GM19438 (cell line): ENCODE data around the gene FADS2.

Source experiments
- ATAC-seq: cut with Tn5 transposase; IDR thresholded peaks from one replicate; pipeline ENCODE4 v1.9.1; 2021; ENCODE audit warnings: low read depth; ENCODE audit not compliant: unreplicated experiment

FADS2 gene

GRCh38 chr11:61817471-61818202, 10.5 kb upstream of the FADS2 start:
- ATAC-seq = no peak

GRCh38 chr11:61820174-61820573, 7.9 kb upstream of the FADS2 start:
- no peak for ATAC-seq

- ATAC-seq = no peak
These were observed 1.1 kb upstream of the FADS2 start for GRCh38 chr11:61826930-61827570.

- peak; percentile 1 for ATAC-seq
These were observed 204 bp downstream of the FADS2 start for GRCh38 chr11:61828379-61828628.

GRCh38 chr11:61828629-61829407, 718 bp downstream of the FADS2 start:
- no peak for ATAC-seq

GRCh38 chr11:61829806-61830205, 1.7 kb downstream of the FADS2 start:
- no peak for ATAC-seq

- no peak for ATAC-seq
These were observed 2.4 kb downstream of the FADS2 start for GRCh38 chr11:61830237-61831105.

GRCh38 chr11:61832207-61832606, 4.1 kb downstream of the FADS2 start:
- no peak for ATAC-seq

GRCh38 chr11:61832754-61833153, 4.7 kb downstream of the FADS2 start:
- no peak for ATAC-seq

- no peak for ATAC-seq
These were observed 5.4 kb downstream of the FADS2 start for GRCh38 chr11:61833471-61833870.

- no peak for ATAC-seq
These were observed 5.8 kb downstream of the FADS2 start for GRCh38 chr11:61833926-61834277.

- ATAC-seq = peak; percentile 83
These were observed 6.4 kb downstream of the FADS2 start for GRCh38 chr11:61834278-61835048.

GRCh38 chr11:61836193-61836592, 8.1 kb downstream of the FADS2 start:
- no peak for ATAC-seq

GRCh38 chr11:61837411-61838005, 9.4 kb downstream of the FADS2 start:
- ATAC-seq = no peak

GRCh38 chr11:61838501-61838900, 10.4 kb downstream of the FADS2 start:
- no peak for ATAC-seq

- no peak for ATAC-seq
These were observed 10.8 kb downstream of the FADS2 start for GRCh38 chr11:61838921-61839320.

- no peak for ATAC-seq
These were observed 11.6 kb downstream of the FADS2 start for GRCh38 chr11:61839742-61840141.

- no peak for ATAC-seq
These were observed 12.3 kb downstream of the FADS2 start for GRCh38 chr11:61840371-61840770.

- no peak for ATAC-seq
These were observed 13.8 kb downstream of the FADS2 start for GRCh38 chr11:61841636-61842527.
